D341Med (cell line): ENCODE measurements around the gene FBXL17.

ENCODE experiments used
- DNase-seq: peaks from one replicate; pipeline ENCODE4 v3.0.0; 2012; ENCODE audit warnings: low spot score

Gene FBXL17

GRCh38 chr5:107993341-107993740 lies 388.6 kb downstream of the FBXL17 start:
- DNase-seq: no peak

DNA sequence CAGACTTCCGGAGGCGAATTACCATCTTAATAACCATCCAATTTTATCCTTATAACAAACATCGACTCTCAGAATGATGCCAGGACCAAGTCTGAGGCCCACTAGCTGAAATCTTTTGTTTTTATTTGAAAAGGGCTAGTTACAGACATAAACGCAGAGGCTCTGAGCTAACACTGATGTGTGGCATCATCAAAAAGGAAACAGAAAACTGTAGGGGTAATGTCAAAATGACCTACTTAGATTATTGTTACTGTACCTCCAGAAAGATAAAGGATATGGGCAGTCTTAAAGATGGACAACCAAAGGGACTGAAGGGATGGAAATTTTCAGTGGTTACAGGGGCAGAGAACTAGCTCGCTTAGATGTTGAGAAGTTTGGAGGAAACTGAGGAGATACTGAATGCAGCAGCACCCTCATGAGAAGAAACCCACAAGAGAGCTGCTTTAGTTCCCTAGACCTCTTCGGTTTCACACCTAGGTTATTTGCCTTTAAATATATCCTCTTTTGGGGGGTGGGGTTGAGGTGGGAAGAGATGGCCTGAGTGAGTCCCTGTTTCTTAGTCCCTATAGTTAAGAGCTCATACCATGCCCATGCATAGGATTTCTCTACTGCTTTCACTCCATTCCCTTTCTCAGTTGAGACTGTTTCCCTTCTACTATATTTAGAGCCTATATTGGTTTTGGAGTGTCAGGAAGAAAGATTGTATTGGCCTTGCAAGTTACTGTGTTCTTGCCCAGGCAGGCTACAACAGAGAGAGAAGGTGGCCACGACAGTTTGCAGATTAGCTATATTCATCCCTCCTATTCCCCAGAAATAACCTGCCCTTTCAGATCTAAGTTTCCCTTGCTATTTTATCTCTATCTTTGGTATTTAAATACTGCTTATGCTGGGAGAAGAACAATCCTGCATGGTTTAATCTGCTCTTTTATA lies 390.8 kb downstream of the FBXL17 start:
- DNase-seq: no peak

DNA sequence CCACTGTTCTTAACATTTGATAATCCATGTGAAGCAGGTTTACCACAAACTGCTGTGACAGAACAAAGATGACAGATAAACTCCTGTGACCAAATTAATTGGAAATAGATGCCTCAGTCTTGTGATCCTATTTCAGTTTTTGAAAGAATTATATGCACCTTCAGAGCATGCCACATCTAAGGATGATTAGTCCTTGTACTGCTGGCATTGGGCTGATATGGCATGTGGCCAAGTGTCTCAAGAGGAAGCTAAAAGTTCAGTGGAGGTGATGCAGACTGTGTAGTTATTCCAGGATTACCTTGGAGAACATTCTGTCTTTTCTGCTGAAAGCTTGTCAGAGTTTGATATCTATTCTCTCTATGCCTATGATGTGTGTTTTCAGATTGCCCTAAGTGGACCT lies 396.8 kb downstream of the FBXL17 start:
- no peak for DNase-seq

- no peak for DNase-seq
Measured at GRCh38 chr5:107982703-107983425, 399.0 kb downstream of the FBXL17 start.

DNA sequence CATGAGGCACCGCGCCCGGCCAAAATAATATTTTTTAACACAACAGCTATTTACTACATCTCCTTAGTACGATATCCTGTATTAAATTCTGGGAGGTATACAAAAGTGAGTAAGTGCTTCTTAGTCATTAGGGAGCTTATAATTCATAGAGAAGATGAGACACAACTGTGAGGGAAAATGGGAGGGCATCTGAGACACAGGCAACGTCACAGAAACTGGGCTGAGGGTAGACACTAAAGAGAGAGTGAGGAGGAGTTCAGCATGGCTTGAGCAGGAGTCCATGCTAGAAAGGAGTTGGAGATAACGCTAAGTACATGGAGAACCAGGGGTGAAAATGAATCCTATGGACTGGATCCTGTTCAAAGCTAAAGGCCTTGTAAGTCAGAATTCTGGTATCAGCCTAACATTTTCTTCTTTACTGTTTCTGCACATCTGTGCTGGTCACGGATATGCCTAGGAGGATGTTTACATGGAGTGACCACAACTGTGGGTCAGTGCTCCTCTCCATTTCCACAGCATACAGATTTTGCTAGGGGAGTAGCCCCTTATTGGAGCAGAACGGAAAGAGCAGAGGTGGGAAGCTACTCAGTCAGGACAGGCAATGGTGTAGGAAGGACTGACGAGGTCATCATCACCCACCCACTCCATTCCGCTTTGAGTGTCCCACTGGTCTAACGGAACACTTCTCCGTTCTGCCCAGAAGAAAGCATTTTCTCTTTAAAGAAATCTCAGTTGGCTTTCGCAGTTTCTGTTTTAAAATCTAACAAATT lies 400.8 kb downstream of the FBXL17 start:
- no peak for DNase-seq

DNA sequence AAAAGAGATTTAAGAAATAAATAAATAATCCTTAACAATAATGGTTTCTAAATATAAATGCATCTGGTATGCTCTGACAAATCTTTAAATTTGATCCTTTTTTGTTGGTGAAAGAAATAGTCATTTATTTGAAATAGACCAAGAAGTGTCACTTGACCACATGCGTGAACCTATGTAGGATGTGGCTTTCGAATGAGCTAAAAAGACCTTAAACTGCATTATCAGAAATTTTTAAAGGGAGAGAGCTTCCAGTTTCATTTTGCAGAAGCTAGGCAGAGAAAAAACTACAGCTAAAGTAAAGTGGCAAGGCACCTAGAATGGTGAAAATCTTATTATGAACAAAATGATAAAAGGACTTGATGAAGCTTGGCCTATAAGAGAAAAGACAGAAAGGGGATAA lies 402.0 kb downstream of the FBXL17 start:
- DNase-seq: no peak

DNA sequence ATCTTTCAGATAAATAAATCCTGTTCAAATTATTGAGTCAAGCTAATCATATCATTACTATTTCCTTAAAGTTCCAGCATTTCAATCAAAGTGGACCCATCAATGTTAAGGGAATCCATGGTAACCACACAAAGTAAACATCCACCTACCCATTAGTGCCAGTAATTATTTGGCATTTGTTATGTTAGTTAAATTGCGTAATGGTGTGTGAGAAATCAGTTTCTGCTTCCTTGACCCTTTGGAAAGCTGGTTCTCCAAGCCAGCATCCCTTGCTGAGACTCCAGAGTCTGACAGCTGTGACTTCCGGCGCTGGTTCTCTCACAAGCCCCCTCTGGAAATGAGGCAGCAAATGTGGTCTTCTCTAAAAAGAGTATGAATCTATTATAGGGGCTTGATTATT lies 402.6 kb downstream of the FBXL17 start:
- DNase-seq: no peak

GRCh38 chr5:107977550-107978071 lies 404.3 kb downstream of the FBXL17 start:
- no peak for DNase-seq

DNA sequence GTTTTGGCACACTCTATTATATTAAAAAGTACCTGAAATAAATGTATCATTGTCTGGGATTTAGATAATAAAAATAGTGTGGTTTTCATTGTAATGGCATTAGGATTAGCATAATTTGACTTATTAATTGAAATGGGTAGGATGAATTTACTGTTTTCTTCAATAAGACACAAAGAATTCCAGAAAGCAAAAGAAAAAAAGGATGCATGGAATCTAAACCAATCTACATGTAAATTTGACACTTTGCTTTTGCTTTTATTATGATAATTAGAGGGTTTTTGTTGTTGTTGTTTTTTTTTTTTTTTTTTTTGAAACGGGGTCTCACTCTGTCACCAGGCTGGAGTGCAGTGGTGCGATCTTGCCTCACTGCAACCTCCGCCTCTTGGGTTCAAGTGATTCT lies 406.3 kb downstream of the FBXL17 start:
- no peak for DNase-seq

DNA sequence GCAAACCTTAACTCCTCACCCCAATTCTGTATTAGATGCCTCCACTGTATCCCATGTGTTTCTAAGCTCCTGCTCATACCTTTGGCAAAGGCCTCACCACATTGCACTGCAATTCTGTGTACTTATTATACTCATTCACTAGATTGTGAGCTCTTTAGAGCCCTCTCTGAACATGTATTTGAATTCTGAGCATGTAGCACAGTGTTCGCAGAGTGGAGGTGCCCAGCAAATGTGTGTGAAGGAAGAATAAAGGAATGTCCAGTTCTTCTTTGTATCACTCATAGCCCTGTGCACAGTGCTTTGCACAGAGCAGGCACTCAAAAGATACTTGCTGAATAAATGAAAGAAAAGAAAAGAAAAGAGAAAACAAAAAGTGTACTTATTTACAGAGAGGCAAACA lies 410.1 kb downstream of the FBXL17 start:
- DNase-seq: no peak

- DNase-seq: no peak
Measured at GRCh38 chr5:107969847-107970246, 412.1 kb downstream of the FBXL17 start.

GRCh38 chr5:107968998-107969397 lies 412.9 kb downstream of the FBXL17 start:
- DNase-seq: no peak

- DNase-seq: no peak
Measured at GRCh38 chr5:107968406-107968843, 413.5 kb downstream of the FBXL17 start.

GRCh38 chr5:107966201-107966600 lies 415.7 kb downstream of the FBXL17 start:
- DNase-seq: no peak

DNA sequence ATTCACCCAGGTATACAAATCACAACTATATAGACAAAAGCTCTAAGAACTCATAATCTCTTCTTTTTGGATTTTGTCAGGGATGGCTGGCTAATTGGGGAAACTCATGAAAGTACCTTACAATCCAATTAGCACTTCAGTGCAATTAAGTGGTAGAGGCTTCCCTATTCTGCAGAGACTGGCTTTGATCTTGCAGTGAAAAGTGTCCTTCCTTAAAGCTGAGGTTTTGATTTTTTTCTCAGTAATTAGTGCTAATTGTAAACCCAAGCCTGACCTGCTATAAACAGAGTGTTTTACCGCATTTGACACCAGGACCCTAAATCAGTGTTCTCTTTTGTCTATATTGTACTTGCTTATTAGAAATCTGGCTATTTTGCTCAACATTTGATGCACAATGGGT lies 417.2 kb downstream of the FBXL17 start:
- DNase-seq: no peak

DNA sequence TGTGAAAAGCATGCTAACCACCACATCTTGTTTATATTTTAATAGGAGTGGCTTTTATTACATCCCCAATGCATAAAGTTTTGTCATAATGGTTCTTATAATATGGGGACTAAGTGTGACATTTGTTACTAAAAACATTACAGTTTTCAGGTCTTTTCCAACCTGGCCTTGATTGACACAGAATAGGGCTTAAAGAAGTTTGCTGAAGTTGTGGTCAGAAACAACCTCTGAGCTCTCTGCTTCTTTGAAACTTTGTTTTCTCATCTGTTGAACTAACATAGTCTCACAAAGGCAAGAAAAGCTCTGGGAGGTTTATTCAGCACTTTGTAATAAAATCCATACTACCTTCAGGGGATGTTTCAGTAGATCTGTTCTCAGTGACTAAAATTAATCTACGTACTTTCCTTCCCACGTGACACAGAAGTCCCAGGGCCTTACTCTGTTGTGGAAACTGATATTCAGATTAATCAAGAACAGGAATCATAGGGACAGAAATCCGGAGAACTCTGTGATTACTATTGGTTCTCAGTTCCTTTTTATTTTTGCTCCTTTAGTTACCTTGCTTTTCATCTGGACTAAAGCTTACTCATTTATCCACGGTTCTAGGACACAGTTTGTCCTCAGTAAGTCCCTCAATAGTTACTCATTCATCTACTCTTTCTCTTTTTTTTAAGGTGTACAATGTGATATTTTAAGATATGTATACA lies 422.2 kb downstream of the FBXL17 start:
- no peak for DNase-seq

GRCh38 chr5:107958861-107959260 lies 423.0 kb downstream of the FBXL17 start:
- DNase-seq: no peak

DNA sequence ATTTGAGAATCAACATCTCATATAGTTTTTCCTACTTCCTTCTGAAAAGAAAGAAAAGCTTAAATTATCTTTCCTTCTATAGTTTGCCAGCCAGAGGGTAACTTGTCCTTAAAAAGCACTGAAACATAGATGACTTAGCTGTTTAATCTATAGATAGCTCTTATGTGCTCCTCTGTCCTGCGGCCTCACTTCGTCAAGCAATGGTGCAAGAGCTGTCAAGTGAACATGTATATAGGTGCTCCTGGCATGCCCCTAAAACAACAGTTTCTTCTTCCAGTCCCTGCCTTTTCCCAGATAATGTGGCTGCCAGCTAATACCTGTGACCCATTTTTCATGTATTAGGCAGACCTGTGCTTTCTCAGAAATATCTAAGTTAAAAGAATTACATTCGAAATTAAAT lies 423.5 kb downstream of the FBXL17 start:
- no peak for DNase-seq

GRCh38 chr5:107957051-107957450 lies 424.8 kb downstream of the FBXL17 start:
- DNase-seq: no peak

GRCh38 chr5:107955321-107955720 lies 426.6 kb downstream of the FBXL17 start:
- no peak for DNase-seq

DNA sequence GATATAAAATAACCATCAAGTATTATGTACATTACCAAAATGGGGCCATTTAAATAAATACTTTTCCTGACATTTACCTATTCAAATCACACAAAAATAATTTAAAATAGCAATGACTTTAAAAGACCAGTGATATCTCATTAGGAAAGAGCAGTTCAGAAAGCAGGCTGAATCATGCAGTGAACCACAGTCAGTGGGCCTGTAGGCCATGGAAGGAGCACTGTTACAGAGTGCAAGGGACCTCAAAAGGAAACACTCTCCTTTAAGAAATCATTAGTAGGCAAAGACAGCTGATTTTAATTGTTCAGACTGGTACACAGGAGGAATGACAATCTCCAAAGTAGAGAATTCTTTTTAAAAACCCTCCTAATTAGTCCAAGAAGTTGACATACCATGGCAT lies 427.6 kb downstream of the FBXL17 start:
- no peak for DNase-seq

- no peak for DNase-seq
Measured at GRCh38 chr5:107952450-107952849, 429.4 kb downstream of the FBXL17 start.
